Subcutaneous adipose tissue (tissue), 4 donors: ENCODE measurements around the gene PSMC1. TPM values are rescaled to one million over a fixed set of nuclear protein-coding genes. Genes with fewer than 3 reads are reported as not detected.

Experiments used
- total RNA-seq, 4 donors: library from RNA; depleted of rRNA; stranded (reverse); fragments of >200 nt; gene quantifications; one replicate each; pipeline ENCODE4 v1.1.0, GENCODE V29; 2016
- TF ChIP-seq, protein P1 (sequence below): fragments of 450-650 bp; IDR thresholded peaks from one replicate; pipeline ENCODE4 v1.5.1; 2016; ENCODE audit warnings: low read depth, mild to moderate bottlenecking, control low read depth, antibody characterized with exemption, moderate library complexity

The PSMC1 gene
- total RNA-seq, 4 donors from 2014 or later: 78.4 to 149 (median 99.2) TPM

DNA sequence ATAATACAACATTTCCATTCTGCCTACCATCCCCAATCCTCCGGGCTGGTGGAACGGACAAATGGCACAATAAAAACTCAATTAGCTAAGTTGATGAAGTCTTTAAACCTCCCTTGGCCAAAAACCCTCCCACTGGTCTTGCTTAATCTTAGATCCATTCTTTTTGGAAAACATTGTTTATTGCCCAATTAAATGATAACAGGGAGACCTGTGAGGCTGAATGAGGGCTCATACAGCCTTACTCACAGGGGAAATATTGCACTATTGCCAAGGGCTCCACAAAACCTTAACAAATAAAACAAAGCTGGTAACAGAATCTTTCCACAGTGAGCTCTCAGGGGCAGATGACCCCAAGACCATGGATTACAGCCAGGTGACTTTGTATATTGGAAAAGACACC, 7.8 kb upstream of the PSMC1 start:
- TF ChIP-seq, protein P1, sequence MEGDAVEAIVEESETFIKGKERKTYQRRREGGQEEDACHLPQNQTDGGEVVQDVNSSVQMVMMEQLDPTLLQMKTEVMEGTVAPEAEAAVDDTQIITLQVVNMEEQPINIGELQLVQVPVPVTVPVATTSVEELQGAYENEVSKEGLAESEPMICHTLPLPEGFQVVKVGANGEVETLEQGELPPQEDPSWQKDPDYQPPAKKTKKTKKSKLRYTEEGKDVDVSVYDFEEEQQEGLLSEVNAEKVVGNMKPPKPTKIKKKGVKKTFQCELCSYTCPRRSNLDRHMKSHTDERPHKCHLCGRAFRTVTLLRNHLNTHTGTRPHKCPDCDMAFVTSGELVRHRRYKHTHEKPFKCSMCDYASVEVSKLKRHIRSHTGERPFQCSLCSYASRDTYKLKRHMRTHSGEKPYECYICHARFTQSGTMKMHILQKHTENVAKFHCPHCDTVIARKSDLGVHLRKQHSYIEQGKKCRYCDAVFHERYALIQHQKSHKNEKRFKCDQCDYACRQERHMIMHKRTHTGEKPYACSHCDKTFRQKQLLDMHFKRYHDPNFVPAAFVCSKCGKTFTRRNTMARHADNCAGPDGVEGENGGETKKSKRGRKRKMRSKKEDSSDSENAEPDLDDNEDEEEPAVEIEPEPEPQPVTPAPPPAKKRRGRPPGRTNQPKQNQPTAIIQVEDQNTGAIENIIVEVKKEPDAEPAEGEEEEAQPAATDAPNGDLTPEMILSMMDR: no peak

DNA sequence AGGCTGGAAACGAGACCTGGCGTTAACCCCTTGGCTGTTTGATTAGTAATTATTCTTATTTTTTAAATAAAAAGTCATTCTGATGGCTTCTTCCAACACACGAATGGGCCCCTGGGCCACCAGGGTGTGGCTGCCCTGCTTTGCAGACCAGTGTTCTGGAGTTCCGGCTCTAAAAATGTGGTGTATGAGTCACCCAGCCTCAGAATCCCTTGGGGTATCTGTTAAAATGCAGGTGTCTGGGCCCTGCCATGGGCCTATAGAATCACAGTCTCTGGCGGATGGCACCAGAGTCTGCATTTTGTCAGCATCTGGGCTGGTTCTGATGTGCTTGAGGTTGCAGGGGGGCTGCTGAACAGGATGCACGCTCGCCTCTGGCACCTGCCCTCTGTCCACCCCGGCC, 2.5 kb upstream of the PSMC1 start:
- TF ChIP-seq, protein P1: no peak

DNA sequence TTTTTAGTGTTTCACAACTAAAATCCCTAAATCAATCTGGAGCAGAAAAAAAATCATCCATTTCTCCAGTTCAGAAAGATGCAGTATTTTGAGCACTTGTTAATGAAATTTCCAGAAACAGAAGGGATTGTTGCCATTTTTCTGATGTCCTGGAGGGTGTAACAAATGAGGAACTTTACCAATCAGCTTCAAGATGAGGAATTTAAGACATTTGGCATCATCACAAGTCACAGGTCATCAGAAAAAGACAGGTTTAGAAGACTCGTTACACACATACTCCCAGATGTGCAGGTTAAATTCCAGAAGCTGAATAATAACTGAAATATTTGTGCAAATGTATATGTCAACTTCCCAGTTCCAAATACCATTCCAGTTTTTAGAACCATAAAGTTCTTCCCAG, 482 bp upstream of the PSMC1 start:
- TF ChIP-seq, protein P1: no peak

DNA sequence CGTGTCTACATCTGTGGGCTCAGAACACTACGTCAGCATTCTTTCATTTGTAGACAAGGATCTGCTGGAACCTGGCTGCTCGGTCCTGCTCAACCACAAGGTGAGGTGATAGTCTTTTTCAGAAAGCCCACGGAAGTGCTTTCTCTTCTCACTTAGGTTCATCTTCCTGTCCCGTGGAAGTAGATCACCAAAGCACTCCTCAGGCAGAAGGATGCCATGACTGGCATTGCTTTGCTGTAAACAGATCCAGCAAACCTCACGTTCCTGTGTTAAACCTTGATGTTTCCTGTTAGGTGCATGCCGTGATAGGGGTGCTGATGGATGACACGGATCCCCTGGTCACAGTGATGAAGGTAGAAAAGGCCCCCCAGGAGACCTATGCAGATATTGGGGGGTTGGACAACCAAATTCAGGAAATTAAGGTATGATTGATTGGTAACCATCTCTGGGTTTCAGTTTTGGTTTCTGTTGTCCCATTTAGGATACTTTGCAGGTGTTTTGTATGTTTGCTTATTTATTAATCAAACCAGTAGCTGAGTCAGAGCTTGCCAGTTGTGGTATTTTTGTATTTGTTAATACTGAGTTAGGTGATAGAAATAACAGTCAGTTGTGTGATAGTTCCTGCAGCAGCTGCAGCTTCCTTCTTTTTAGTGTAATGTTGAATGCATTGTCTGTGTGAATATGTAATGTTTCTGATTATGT, 7.5 kb downstream of the PSMC1 start:
- TF ChIP-seq, protein P1: no peak

DNA sequence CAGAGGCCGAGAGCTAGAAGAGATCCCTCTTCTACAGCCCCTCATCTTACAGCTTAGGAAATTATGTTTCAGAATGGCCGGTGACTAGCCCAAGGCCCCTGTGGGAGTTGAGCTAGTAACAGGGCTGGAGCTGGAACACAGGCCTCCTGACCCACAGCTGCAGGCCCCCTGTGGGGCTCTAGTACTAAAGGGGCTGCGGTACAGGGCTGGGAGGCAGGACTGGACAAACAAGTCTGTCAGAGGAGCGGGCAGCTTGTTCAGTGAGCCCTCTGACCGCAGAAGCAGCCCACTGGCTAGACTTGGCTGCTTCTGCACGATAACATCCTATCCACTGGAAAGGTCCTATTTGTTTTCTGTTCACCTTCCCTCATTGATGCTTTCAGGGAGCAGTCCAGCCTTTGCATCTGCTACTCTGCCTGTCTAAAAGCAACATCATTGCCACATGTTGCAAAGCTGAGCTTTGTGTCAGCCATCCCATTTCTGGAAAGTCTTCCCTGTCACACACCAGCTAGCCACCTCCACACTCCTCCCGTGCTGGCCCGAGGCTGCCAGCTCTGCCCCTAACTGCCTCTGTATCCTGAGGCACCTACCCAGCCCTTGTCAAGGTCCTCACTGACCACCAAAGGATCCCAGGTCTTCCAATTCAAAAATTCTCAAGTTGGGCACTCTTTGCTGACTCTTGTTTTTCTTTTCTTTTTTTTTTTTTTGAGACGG, 10.2 kb downstream of the PSMC1 start:
- TF ChIP-seq, protein P1: no peak

DNA sequence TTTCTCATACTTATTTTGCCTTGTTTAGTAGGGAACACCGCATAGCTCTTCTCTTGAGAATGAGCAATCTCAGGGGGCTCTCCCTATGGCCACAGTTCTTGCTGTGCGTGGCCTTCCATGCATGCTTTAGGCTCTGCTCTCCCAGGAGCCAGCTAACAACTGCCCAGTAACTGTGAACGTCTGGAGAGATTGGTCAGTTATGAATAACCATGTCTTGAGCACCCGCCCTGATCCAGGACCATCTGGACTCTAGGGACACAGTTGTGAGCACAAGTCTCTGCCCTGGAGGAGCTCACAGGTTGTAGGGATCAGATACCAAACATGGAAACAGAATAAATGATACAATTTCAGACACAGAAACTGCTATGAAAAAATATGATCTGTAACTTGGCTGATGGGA, 12.1 kb downstream of the PSMC1 start:
- TF ChIP-seq, protein P1: no peak

DNA sequence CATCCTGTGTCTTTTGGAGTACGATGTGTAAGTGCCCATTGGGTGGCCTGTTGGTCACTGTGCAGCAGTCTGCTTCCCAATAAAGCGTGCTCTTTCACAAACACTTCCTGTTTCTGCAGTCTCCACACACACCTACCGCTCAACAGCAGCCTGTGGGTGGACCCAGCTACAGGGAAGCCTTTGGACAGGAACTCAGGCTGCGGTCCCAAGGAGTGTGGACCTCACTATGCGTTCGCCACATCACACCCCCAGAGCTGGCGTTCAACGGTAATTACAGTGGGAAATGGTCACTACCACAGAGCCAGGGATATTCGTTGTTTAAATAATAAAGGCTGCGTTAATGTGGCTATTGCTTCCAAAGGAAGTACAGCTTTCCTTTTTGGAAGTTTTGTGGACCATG, 16.2 kb downstream of the PSMC1 start:
- TF ChIP-seq, protein P1: no peak
